NCI-H1092 treated with DMSO at 0.1 percent for 48 hours (cell line): ENCODE data around the gene MEX3B.
"Not testable (repeated sequence)": the region's sequence is repeated elsewhere in the genome, so short reads cannot be mapped to it uniquely, and the experiment has no call there.

Experiments used
- DNase-seq: peaks from one replicate; lab custom pipeline; 2025; lab: John Stamatoyannopoulos, UW

The MEX3B gene

DNA sequence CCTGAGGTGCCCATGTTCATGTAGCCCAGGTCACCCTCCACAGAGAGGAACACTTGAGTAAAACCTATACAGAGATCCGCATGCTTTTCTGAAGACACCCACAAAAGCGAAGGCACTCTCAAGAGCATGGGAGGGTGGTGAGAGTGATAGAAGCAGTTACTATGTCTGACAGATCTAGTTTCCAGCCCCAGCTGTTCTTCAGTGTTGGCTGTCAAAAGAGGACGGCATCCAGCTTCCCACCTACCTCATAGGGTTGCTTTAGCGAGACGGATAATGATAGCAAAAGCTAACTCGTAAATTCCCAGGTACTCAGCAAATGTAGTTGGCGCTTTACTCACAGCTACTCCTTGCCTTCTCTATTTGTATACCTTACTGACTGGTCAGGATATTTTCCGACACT is 3.0 kb upstream of the MEX3B start:
- DNase-seq, result no peak

DNA sequence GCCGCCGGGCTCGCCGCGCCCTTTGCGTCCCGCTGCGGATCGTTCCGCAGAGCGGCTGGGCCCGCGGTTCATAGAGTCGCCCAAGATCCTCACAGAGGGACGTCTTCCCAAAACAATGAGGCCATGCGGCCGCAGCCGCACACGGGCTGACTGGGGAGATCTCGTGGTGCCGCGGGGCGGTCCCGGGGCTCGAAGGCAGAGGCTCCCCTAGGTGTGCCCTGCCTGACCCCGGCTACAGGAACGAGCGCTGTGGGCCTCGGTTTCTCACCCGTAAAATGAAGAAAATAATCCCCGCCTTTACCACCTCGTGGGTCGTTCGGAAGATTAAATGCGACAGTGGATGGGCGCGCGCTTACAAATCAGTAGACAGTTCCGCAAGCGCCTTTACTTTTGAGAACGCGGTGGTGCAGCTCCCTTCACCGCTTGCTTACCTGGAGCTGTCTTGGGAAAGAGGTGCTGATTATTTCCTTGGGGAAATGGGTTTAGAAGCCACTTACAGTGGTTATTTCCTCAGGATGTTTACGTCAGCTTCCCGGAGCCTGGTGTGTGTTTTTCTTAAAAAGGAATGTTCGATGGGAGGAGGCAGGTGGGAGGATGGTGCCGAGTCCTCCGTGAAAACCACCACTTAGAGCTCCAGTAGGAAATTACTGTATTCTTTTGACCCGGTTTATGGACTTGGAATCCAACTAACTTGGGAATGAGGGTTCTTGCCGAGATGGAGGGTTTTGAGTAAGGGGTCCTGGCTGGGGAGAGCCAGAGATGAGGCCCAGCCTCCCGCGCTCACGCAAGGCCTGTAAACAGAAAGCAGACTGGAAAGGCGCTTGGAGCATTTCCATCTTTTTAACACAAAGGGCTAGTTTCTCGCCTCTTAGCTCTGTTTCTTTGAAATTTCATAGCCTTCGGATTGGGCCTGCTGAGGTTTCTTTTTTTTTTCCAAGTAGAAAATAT is 1.9 kb upstream of the MEX3B start:
- peak; percentile 29 for DNase-seq

DNA sequence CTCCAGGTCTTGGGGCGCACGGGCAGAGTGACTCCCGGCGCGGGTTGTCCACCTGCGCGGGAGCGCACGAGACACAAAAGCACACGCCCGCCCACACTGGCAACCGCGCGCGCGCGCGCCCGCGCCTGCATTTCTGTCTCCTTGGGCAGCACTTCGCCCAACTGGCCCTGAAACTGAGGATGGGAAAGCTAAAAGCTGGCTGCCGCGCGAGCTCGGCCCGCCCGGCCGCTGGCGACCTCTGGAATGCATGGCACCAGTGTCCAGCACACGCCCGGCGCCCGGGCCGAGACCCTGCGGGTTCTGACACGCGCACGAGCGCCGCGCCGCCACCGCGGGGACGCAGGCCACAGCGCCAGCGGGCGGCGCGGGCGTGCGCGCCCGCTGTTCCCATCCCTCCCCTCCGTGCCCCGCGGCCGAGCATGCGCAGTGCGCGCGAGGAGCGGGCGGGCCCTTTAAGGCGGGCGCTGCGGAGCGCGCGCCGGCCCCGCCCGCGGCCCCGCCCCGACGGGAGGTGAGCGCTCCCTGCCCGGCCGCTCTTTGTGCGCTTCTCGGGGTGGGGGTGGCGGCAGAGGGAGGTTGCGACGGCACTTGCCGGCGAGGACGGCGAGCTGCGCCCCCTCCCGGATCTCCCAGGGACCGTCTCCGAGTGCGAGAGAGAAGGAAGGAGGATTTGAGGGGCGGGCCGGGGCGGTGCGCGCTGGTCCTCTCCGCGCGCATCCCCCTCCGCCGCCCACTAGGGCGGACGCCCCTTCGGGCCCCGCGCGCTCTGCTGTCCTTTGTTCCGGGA is 1.0 kb upstream of the MEX3B start:
- peak; percentile 86 for DNase-seq

DNA sequence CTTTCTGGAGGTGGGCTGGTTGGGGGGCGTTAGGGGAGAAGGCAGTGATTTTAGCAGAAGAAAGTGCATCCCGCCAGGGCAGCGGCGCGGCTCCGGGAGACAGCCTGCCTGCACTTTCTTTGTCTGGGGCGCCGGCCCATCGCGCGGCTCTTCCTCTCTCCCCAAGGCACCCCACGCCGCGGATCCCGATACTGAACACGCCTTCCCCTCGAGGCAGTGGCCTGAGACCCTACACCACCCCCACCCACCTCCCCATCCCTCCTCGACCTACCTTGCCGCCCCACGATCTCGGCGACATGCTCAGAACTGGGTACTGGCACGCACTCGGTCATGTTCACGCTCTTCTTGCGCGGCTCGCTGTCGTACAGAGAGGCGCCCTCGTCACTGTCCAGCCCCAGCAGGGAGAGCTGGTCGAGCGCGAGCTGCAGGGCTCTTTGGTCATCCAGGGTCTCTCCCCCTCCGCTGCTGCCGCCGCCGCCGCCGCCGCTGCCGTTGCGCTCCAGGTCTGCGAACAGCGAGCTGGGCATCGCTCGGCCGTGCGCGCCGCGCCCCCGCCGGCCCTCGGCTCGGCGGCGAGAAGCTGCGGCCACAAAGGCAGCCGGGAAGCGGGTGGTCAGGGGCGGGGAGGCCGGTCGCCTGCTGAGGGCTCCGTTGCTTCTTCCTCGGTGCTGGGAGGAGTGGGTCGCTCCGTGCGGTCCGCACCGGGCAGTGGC is 483 bp downstream of the MEX3B start:
- DNase-seq, result peak; percentile 44

DNA sequence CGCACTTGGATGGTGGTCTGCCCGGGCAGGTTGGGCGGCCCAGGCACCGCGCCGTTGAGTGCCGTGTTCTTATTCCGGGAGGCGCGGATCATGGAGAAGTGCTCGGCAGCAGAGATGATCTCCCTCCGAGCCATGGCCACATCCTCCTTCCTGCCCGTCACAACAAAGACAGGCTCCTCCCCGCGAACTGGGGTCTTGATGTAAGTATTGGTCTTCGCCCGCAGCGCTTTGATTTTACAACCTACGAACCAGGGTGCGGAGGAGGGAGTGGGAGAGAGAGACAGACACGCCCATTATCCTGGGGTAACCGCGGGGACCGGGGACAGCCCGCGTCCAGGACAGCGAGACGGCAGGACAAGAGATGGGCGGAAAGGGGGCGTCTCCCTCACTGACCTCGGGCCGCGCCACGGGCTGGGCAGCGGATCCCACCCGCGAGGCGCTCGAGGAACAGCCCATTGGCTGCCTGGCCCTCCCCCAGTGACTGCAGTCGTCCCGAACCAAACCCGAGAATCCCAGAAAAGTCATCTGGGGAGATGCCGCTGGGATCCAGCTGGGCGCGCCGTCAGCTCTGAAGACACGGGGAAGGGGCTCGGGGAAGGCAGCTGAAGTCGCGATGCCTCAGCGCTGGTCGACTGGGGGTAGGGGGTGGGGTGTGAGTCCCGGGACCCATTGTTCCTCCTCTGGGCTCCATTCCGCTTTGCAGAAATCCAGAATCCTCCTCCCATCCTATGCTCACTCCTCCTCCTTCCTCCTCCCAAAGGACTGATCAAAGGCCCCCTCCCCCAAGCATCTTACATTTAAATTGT is 1.2 kb downstream of the MEX3B start:
- no peak for DNase-seq

DNA sequence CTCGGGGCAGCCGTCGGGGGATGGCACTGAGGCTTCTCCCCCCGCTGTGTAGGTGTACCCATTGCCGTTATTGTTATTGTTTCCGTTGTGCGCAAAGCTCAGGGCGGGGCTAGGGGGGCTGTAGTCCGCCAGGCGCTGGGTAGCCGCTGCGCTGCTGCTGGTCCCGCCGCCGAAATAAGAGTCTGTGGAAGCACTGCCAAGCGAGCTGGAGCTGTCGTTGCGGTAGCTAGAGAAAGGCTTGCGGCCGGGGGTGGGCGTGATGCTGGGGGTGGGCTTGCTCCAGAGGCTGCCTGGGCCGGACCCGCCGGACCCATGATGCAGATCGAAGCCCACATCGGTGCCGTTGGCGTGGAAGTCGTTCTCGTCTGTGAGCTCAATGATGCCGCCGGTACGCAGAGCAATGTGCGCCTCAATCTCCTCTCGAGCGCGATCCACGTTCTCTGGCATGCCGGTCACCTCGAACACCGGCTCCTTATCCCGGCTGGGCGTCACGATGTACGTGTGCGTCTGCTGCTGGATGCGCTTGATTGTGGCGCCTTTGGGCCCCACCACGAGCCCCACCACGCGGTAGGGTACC is 1.9 kb downstream of the MEX3B start:
- DNase-seq, result no peak

DNA sequence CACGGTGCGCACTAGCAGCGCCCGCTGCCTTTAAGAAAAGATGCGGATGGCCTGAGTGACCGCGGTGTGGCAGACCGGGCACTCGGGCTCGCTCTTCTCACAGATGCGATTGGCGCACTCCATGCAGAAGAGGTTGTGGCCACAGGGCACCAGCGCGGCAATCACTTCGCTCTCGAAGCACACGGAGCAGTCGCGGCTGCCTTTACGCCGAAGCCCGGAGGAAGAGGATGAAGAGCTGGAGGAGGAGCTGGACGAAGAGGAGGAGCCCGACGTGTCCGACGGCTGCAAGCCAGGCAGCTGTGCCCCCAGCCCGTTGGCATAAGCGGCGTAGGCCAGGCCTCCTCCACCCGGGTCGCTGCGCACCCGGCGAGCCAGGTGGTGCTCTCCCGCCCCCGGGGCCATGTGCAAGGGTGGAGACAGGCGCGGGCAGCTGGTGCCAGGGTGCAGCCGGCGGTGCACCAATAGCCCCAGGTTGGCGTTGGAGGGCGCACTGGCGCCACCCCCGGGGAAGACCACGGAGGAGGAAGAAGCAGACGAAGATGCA is 2.6 kb downstream of the MEX3B start:
- DNase-seq, result no peak

DNA sequence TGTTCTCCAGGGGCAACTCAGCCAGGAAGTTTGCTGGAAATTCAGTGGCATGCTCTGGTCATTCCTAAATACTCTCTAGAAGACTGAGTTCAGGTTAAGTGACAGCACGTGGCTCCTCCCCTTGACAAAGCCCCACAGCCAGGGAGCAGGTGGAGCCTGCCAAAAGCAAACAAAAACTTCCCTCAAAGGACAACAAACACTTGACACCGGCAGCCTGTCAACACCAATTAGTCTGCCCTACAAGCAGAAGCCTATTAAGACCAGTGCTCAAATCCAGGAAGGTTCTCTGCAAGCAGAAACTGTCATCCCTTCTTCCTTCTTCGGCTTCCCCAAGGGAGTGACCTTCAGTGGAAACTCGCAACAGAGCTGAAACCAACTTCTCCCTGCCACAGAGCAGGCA is 5.0 kb downstream of the MEX3B start:
- peak; percentile 73 for DNase-seq

DNA sequence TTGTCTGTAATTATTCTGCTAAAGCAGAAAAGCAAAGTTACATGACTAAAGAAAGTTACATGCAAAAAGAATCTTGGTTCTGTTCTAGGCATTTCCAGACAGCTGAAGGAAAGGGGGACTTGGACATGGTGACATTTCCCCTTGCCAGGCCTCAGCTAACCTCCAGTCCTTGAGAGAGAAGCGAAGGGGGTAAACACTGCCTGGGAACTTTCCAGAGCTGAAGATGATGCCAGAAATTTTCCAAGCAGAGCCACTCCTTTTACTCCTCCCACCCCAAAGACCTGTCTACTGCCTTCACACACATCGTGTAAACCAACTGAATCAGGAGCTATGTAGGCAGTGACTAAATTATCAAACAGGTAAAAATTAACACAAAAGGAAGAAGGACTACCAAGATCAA is 5.4 kb downstream of the MEX3B start:
- DNase-seq, result no peak

DNA sequence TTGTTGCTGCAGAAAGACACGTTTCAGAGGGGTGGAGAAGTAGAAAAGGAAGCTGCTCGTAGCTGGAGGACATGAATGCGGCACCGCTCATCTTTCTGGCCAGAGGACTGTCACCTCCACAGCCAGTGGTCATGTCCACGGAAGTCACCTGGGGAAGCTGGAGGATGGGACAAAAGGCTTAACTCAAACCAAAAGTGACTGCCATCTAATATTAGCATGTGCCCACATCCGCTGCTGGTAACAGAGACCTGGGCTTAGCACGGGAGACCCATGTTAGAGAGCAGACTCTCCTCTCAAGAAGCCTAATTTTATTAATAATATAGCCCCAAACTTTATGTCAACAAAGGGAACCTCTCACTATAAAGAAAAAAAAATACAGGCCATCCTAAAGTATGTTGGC is 5.9 kb downstream of the MEX3B start:
- no peak for DNase-seq

DNA sequence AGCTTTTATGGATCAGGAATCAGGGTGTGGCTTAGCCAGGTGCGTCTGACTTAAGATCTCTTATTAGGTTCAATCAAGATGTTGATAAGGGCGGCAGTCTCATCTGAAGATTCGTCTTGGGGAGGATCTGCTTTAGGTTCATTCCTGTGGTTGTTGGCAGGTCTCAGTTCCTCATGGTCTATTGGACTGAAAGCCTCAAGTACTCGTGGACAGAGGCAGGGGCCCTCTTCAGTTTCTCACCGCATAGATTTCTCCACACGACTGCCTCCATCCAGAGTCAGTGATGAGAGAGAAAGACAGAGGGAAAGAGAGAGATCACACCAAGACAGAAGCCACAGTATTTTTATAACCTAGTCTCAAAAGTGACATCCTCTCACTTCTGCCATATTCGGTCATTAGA is 9.4 kb downstream of the MEX3B start:
- DNase-seq, result no peak

DNA sequence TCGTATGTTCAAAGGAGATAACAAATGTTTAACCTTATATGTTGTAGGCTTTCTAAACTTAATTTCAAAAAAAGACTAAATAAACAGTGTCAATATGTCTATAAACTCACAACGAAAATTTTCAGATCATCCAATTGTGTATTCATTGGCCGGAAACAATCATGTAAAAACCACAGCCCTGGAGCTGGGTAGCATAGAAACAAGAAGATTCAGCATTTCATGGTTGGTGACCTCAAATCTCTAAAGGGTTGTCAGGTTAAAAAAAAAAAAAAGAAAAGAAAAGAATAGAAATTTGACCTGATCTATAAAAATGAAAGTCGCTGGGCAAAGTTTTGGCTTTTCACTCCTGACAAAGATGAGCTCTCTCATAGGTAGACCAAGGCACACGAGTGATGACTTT is 13.9 kb downstream of the MEX3B start:
- no peak for DNase-seq

DNA sequence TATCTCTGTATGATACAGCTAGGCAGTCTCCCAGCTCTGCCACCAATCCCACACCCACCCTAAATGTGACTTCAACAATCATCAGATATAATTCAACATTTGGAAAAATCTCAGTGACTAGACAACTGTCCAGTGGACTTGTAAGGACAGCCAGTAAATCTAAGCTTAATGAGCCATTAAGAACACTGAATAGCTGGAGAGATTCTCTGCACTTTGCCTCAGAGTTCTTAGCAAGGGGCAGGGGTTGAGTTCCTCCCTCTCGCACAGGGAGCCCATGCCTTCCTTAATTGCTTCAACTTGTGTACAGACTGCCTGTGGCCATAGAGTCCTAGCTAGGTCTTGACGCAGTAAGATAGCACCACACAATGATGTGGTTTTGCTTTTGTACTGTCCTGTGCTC is 15.6 kb downstream of the MEX3B start:
- no peak for DNase-seq

DNA sequence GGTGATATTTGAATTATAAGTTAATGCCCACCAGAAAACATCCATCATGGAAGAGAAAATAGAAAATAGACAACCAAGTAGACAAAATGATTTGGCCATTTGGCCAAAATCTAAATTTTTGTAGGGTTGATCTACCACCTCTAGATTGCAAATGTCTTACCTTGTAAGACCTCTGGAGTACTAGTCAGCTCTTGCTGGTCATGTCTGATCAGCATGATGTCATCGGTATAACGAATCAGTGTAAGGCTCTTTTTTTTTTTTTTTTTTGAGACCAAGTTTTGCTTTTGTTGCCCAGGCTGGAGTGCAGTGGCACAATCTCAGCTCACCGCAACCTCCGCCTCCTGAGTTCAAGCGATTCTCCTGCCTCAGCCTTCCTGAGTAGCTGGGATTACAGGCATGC is 17.7 kb downstream of the MEX3B start:
- DNase-seq, result not testable (repeated sequence)

DNA sequence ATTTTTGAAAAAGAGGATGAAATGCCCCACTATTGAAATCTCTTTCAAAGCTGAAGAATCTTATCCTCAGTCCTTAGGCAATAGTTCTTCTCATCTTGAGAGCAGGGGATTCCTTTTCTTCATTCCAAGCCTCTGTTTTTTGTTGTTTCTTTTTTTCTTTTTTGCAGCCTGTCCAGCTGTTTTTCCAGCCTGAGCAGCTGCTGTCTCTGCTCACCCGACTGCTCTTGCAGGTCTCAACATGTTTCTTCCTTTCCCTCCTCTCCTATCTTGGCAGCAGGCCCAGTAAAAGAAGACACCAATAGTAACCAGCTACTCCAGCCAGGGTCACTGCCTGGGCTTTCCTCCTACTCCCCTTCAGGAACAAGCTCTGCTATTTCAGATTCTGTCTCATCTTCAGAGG is 23.8 kb downstream of the MEX3B start:
- no peak for DNase-seq

DNA sequence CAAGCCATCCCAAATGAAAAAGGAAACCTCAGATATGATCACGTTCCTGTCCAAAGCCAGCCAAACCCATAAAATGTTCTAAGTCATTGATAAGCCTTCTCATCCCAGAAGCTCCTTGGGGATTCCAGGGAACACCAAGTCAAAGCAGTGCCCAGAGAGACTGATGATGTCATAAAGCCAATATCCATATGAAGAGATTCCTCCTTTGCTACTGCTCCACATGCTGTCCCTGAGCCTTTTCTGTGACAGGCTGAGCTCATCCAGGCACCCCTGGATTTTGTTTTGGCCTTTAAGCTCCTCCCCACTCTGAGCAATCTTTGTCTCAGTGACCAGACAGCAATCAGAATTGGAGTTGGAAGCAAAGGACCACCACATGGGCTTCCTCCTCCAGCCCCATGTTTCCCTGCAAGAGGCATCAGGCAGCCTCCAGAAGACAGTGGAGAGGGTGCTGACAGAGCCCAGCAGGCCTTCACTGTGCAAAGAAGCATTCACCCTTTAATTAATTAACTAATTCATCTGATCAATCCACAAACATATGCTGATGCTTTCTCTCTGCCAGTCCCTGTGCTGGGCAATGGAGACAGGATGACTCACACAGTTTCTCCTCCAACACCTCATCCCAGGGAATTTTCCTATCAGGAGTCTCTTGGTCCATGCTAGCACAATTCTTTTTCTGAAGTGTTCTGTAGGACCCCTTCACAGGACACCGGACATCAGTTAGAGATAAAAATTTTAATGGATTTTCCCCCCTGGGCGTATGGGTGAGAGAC is 25.0 kb downstream of the MEX3B start:
- no peak for DNase-seq

DNA sequence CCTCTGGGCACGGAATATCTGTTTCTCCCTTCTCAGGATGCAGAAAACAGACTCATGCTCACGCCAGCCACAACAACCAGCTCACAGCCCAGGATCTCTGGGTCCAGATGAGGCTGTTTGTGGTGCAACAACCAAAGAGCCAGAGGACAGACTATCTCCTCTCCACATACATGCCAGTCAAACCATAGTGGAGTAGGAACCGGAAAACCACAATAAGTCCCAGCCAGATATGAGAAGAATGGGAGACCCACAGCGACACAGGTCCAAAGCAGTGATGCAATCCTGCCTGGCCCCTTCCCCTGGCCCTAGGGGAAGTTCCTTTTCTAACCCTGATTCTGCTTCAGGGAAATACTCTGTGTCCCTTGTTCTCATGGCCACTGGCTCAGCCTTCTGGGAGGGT is 27.6 kb downstream of the MEX3B start:
- no peak for DNase-seq

DNA sequence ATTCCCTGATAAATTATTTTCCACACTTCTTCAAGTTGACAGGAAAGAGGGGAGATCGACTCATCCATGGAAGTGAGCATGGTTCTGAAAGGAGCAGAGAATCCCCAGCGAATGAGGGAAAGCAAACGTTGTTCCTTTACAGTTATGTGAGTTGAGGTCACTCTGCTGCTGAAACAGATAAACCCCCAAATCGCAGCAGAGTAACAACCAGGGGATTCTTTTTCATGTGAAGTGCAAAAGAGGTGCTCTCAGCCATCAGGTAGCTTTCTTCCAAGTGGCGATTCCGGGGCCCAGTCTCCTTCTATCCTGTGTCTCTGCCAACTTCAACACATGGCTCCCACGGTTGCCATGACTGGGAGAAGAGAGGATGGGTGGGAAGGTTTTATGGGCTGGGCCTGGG is 28.2 kb downstream of the MEX3B start:
- no peak for DNase-seq

DNA sequence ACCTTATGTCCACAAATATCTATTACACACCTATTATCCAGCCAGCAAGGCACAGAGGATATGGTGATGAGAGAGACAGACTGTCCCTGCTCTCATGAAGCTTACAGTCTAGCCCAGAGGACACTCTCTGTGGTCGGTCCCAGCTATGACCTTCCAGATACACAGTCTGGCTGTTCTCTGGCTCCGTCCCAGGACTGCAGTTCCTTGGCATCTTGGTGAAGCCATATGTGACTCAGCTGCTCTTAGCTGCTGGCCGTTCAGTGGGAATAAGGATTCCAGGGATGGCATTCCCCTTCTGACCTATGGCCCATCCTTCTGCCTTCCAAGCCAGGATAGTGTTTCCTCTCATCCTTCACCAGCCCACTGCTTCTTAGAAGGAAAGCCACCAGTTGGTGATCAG is 30.8 kb downstream of the MEX3B start:
- no peak for DNase-seq

DNA sequence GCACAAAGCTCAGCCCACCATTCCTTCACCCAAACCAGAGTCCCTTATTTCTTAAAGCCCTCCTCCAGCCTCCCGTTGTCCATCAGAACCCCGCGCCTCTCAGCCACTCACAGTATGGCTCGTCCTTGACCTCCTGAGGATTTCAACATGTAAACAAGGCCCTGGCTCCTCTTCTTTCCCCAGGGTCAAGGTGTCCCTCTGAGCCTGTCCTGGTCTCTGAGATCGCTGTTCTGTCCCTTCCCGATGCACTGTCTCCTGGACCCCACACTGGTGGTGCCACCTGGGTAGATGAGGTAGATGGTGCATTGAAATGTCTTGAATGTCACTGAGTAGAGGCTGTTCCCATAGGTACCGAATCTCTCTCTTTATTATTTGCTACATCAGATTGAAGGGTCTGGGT is 32.9 kb downstream of the MEX3B start:
- no peak for DNase-seq
